BE2C (cell line): ENCODE data around the gene ADCY10.

Source experiments
- DNase-seq: peaks from one replicate; pipeline ENCODE4 v3.0.0-alpha.2; 2020
- H3K27me3 ChIP-seq: fragments of 250-450 bp; sonication (Bioruptor Pico); 2 replicates; pipeline ENCODE4 v1.5.1; 2020; ENCODE audit warnings: mild to moderate bottlenecking
- H3K36me3 ChIP-seq: fragments of 250-450 bp; sonication (Bioruptor Pico); 2 replicates; pipeline ENCODE4 v1.5.1; 2020; ENCODE audit warnings: mild to moderate bottlenecking
- H3K4me1 ChIP-seq: fragments of 250-450 bp; sonication (Bioruptor Pico); 2 replicates; pipeline ENCODE4 v1.5.1; 2020
- H3K4me3 ChIP-seq: 2 replicates; pipeline ENCODE4 v1.5.1; 2011; ENCODE audit warnings: low read depth, low read length
- H3K9me3 ChIP-seq: fragments of 250-450 bp; sonication (Bioruptor Pico); 2 replicates; pipeline ENCODE4 v1.5.1; 2020
- TF ChIP-seq, protein P1 (sequence below): IDR thresholded peaks from 2 replicates; pipeline ENCODE4 v1.5.1; 2012; ENCODE audit warnings: mild to moderate bottlenecking, low read depth, low read length

The ADCY10 gene

DNA sequence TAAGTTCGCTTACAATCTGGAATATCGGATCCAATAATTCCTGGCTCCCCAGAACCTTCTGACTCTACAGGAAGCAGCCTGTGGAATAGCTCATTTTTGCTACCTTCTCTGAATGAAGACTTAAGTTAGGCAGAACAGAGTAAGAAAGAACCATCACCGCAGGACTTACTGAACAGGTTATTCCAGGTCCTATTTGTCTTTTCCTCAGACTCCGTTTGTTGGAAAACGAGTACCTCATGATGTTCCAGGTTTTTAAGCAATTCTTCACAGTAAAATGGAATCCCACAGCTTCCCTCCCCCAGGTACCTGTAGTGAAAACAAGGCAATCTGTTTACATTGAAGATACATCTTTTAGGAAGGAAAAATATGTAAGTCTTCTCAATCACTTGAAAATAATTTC is 59.8 kb downstream of the ADCY10 start:
- H3K36me3 ChIP-seq, result no peaks in the 10 kb centered on the region
- no peaks in the 10 kb centered on the region for H3K9me3 ChIP-seq
- H3K27me3 ChIP-seq, result no peaks in the 10 kb centered on the region
- H3K4me3 ChIP-seq, result no peak overlapping the region
- TF ChIP-seq, protein P1, sequence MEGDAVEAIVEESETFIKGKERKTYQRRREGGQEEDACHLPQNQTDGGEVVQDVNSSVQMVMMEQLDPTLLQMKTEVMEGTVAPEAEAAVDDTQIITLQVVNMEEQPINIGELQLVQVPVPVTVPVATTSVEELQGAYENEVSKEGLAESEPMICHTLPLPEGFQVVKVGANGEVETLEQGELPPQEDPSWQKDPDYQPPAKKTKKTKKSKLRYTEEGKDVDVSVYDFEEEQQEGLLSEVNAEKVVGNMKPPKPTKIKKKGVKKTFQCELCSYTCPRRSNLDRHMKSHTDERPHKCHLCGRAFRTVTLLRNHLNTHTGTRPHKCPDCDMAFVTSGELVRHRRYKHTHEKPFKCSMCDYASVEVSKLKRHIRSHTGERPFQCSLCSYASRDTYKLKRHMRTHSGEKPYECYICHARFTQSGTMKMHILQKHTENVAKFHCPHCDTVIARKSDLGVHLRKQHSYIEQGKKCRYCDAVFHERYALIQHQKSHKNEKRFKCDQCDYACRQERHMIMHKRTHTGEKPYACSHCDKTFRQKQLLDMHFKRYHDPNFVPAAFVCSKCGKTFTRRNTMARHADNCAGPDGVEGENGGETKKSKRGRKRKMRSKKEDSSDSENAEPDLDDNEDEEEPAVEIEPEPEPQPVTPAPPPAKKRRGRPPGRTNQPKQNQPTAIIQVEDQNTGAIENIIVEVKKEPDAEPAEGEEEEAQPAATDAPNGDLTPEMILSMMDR, result no peak
- no peaks in the 10 kb centered on the region for H3K4me1 ChIP-seq
- no peak for DNase-seq

DNA sequence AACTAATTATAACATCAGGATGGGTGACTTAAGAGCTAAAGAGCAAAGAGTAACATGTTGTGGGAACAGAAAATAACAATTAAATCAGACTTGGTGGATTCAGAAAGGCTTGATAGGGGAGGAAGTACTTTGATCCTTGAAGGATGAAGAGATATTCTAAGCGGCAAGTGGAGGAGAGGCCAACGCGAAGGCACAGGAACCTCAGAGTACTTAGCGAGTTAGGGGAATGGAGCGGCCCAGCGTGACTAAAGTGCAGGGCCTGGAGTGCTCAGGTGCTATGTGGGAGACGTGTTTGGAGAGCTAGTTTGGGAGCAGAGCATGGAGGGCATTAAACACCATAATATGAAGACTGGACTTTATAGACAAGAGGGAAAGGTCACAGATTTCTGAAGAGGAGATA is 64.3 kb downstream of the ADCY10 start:
- no peak for DNase-seq
- TF ChIP-seq, protein P1, result no peak
- H3K27me3 ChIP-seq, result no peaks in the 10 kb centered on the region

DNA sequence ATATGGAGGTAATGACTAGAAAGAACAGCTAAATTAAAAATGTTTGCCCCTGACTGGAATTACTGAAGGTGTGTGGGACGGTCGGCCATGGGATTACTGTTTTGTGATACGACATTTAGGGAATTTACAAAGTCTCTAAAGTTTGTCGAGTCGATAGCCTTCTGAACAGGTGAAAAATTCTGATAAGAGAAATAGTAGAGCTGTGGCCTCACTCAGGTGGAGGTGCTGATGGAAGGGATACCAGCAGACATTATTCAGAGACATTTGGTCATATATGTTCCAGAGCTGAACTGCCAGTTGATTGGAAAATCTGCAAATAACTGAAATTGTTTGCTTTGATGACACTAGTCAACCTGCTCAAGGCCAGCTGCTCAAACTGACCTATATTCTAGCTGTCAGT is 71.1 kb downstream of the ADCY10 start:
- Histone ChIP-seq H3K27me3 (no peaks in the 10 kb centered on the region), H3K9me3 (no peaks in the 10 kb centered on the region), H3K36me3 (no peaks in the 10 kb centered on the region), H3K4me1 (no peaks in the 10 kb centered on the region), H3K4me3 (no peak overlapping the region)
- DNase-seq, result no peak
- TF ChIP-seq, protein P1, result no peak

More for the DNA sequence above, 64.3 kb downstream of the ADCY10 start:
- H3K9me3 ChIP-seq, result no peaks in the 10 kb centered on the region
- no peaks in the 10 kb centered on the region for H3K4me1 ChIP-seq
- H3K36me3 ChIP-seq, result no peaks in the 10 kb centered on the region
- no peak overlapping the region for H3K4me3 ChIP-seq

- TF ChIP-seq, protein P1, result no peak
- no peaks in the 10 kb centered on the region for H3K27me3 ChIP-seq
- H3K36me3 ChIP-seq, result no peaks in the 10 kb centered on the region
- no peak overlapping the region for H3K4me3 ChIP-seq
- H3K4me1 ChIP-seq, result no peaks in the 10 kb centered on the region
- no peak for DNase-seq
- H3K9me3 ChIP-seq, result no peaks in the 10 kb centered on the region
Observed at GRCh38 chr1:167841530-167841929, 72.4 kb downstream of the ADCY10 start.

- H3K4me1 ChIP-seq, result no peaks in the 10 kb centered on the region
- H3K9me3 ChIP-seq, result no peaks in the 10 kb centered on the region
- TF ChIP-seq, protein P1, result no peak
- no peaks in the 10 kb centered on the region for H3K27me3 ChIP-seq
- no peak overlapping the region for H3K4me3 ChIP-seq
- no peaks in the 10 kb centered on the region for H3K36me3 ChIP-seq
- DNase-seq, result no peak
Observed at GRCh38 chr1:167839009-167839408, 74.9 kb downstream of the ADCY10 start.

- H3K4me3 ChIP-seq, result no peak overlapping the region
- H3K36me3 ChIP-seq, result no peaks in the 10 kb centered on the region
- no peak for DNase-seq
- TF ChIP-seq, protein P1, result no peak
- no peaks in the 10 kb centered on the region for H3K9me3 ChIP-seq
- H3K27me3 ChIP-seq, result no peaks in the 10 kb centered on the region
- H3K4me1 ChIP-seq, result no peaks in the 10 kb centered on the region
Observed at GRCh38 chr1:167837326-167837725, 76.6 kb downstream of the ADCY10 start.
